Measurements from ENCODE around the gene USP3.

USP3 gene

GRCh38 chr15:63469190-63469589, 35.2 kb upstream of the USP3 start:
- Histone ChIP-seq H3K4me2 (ENCODE audit: insufficient read depth, low read length) (no peak overlapping the region), H3K4me3 (ENCODE audit: low read depth in 1 of 2, low read length in 2 of 2) (no peak overlapping the region), H2AFZ (ENCODE audit: low read depth, low read length) (no peak overlapping the region), H3K4me1 (ENCODE audit: insufficient read depth, low read length) (no peaks in the 10 kb centered on the region), H3K27me3 (ENCODE audit: insufficient read depth, low read length, poor library complexity) (peaks cover 2% of the 10 kb centered on the region), H4K20me1 (ENCODE audit: insufficient read depth, low read length) (no peaks in the 10 kb centered on the region), H3K9ac (ENCODE audit: low read depth, low read length) (no peak overlapping the region), H3K79me2 (ENCODE audit: insufficient read depth, low read length) (no peaks in the 10 kb centered on the region), H3K27ac (ENCODE audit: low read length) (no peak overlapping the region), H3K36me3 (ENCODE audit: insufficient read depth, low read length) (no peaks in the 10 kb centered on the region), H3K9me3 (ENCODE audit: insufficient read depth, low read length, severe bottlenecking) (no peaks in the 10 kb centered on the region)
- DNase-seq (no peak), ATAC-seq (ENCODE audit: insufficient read depth, low read depth) (no peak)
- TF ChIP-seq EZH2 (IDR thresholded peaks at IDR 0.05; ENCODE audit: borderline replicate concordance, low read depth, low read length, severe bottlenecking) (no peak), CTCF (IDR thresholded peaks at IDR 0.05; ENCODE audit: borderline replicate concordance, extremely low read depth, low read length, poor library complexity, severe bottlenecking) (no peak)

- H3K9me3 ChIP-seq (ENCODE audit: insufficient read depth, low read length, severe bottlenecking): no peaks in the 10 kb centered on the region
- H3K4me3 ChIP-seq (ENCODE audit: low read depth in 1 of 2, low read length in 2 of 2): no peak overlapping the region
- peaks cover 2% of the 10 kb centered on the region for H3K27me3 ChIP-seq (ENCODE audit: insufficient read depth, low read length, poor library complexity)
- no peaks in the 10 kb centered on the region for H3K79me2 ChIP-seq (ENCODE audit: insufficient read depth, low read length)
- H3K4me2 ChIP-seq (ENCODE audit: insufficient read depth, low read length): no peak overlapping the region
- DNase-seq: no peak
- H3K36me3 ChIP-seq (ENCODE audit: insufficient read depth, low read length): no peaks in the 10 kb centered on the region
- no peak overlapping the region for H3K9ac ChIP-seq (ENCODE audit: low read depth, low read length)
- H3K4me1 ChIP-seq (ENCODE audit: insufficient read depth, low read length): no peaks in the 10 kb centered on the region
- H3K27ac ChIP-seq (ENCODE audit: low read length): no peak overlapping the region
- no peaks in the 10 kb centered on the region for H4K20me1 ChIP-seq (ENCODE audit: insufficient read depth, low read length)
- no peak for ATAC-seq (ENCODE audit: insufficient read depth, low read depth)
- TF ChIP-seq CTCF (IDR thresholded peaks at IDR 0.05; ENCODE audit: borderline replicate concordance, extremely low read depth, low read length, poor library complexity, severe bottlenecking): no peak
- TF ChIP-seq EZH2 (IDR thresholded peaks at IDR 0.05; ENCODE audit: borderline replicate concordance, low read depth, low read length, severe bottlenecking): no peak
- no peak overlapping the region for H2AFZ ChIP-seq (ENCODE audit: low read depth, low read length)
Observed at GRCh38 chr15:63469984-63470383, 34.4 kb upstream of the USP3 start.

GRCh38 chr15:63473007-63473748, 31.2 kb upstream of the USP3 start:
- H3K9ac ChIP-seq (ENCODE audit: low read depth, low read length): no peak overlapping the region
- no peak overlapping the region for H3K4me3 ChIP-seq (ENCODE audit: low read depth in 1 of 2, low read length in 2 of 2)
- no peaks in the 10 kb centered on the region for H3K79me2 ChIP-seq (ENCODE audit: insufficient read depth, low read length)
- TF ChIP-seq CTCF (IDR thresholded peaks at IDR 0.05; ENCODE audit: borderline replicate concordance, extremely low read depth, low read length, poor library complexity, severe bottlenecking): no peak
- no peak for TF ChIP-seq EZH2 (IDR thresholded peaks at IDR 0.05; ENCODE audit: borderline replicate concordance, low read depth, low read length, severe bottlenecking)
- H3K27me3 ChIP-seq (ENCODE audit: insufficient read depth, low read length, poor library complexity): peaks cover 2% of the 10 kb centered on the region
- H3K36me3 ChIP-seq (ENCODE audit: insufficient read depth, low read length): no peaks in the 10 kb centered on the region
- no peak overlapping the region for H2AFZ ChIP-seq (ENCODE audit: low read depth, low read length)
- H4K20me1 ChIP-seq (ENCODE audit: insufficient read depth, low read length): no peaks in the 10 kb centered on the region
- H3K9me3 ChIP-seq (ENCODE audit: insufficient read depth, low read length, severe bottlenecking): no peaks in the 10 kb centered on the region
- no peaks in the 10 kb centered on the region for H3K4me1 ChIP-seq (ENCODE audit: insufficient read depth, low read length)
- DNase-seq (no peak), ATAC-seq (ENCODE audit: insufficient read depth, low read depth) (no peak)
- H3K4me2 ChIP-seq (ENCODE audit: insufficient read depth, low read length): no peak overlapping the region
- H3K27ac ChIP-seq (ENCODE audit: low read length): no peak overlapping the region

- ATAC-seq (ENCODE audit: insufficient read depth, low read depth) (no peak), DNase-seq (no peak)
- Histone ChIP-seq H3K4me3 (ENCODE audit: low read depth in 1 of 2, low read length in 2 of 2) (no peak overlapping the region), H3K9me3 (ENCODE audit: insufficient read depth, low read length, severe bottlenecking) (no peaks in the 10 kb centered on the region), H3K27ac (ENCODE audit: low read length) (no peak overlapping the region), H4K20me1 (ENCODE audit: insufficient read depth, low read length) (no peaks in the 10 kb centered on the region), H3K27me3 (ENCODE audit: insufficient read depth, low read length, poor library complexity) (no peaks in the 10 kb centered on the region), H2AFZ (ENCODE audit: low read depth, low read length) (no peak overlapping the region), H3K79me2 (ENCODE audit: insufficient read depth, low read length) (no peaks in the 10 kb centered on the region), H3K9ac (ENCODE audit: low read depth, low read length) (no peak overlapping the region), H3K36me3 (ENCODE audit: insufficient read depth, low read length) (no peaks in the 10 kb centered on the region), H3K4me1 (ENCODE audit: insufficient read depth, low read length) (no peaks in the 10 kb centered on the region), H3K4me2 (ENCODE audit: insufficient read depth, low read length) (no peak overlapping the region)
- TF ChIP-seq EZH2 (IDR thresholded peaks at IDR 0.05; ENCODE audit: borderline replicate concordance, low read depth, low read length, severe bottlenecking) (no peak), CTCF (IDR thresholded peaks at IDR 0.05; ENCODE audit: borderline replicate concordance, extremely low read depth, low read length, poor library complexity, severe bottlenecking) (no peak)
Observed at GRCh38 chr15:63473749-63473998, 30.7 kb upstream of the USP3 start.

All from DND-41 (cell line).